ENCODE data around the gene LRP8.

Gene LRP8

GRCh38 chr1:53366901-53367502, 39.1 kb upstream of the LRP8 start:
- Mint-ChIP-seq H3K4me3 (peak overlapping the region; percentile 23), H3K27ac (no peak overlapping the region), H3K36me3 (no peaks in the 10 kb centered on the region), H3K27me3 (no peaks in the 10 kb centered on the region), H3K9me3 (ENCODE audit: low read depth) (no peaks in the 10 kb centered on the region), H3K4me1 (ENCODE audit: low read depth) (peaks cover 25% of the 10 kb centered on the region)

DNA sequence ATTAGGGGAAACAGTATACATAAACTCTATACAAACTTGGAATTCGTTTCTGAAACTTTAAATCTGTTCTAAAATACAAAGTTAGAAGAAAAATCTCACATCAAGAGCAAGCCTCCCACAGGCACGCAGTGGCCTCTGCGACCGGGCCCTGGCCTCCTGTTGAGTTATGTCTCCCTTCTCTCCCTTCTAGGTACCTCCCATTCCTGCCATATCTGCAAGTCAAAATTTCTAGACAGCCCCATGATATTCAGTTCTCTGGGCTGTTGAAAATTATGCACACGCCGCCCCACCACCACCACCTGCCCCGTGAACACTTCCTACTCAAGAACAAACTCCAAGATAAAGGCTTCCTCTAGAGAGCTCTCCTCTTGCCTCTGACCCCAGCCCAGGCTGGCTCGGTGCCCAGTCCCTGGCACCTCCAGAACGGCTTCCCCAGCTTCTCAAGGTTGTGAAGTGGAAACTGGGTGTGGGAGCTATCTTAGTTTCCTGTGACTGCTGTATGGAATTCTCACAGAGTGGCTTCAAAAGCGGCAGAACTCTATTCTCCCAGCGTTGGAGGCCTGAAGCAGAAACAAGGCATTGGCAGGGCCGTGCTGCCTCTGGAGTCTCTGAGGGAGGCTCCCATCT, 37.7 kb upstream of the LRP8 start:
- Mint-ChIP-seq H3K4me1 (ENCODE audit: low read depth) (peaks cover 25% of the 10 kb centered on the region), H3K9me3 (ENCODE audit: low read depth) (no peaks in the 10 kb centered on the region), H3K4me3 (no peak overlapping the region), H3K27ac (no peak overlapping the region), H3K36me3 (no peaks in the 10 kb centered on the region), H3K27me3 (no peaks in the 10 kb centered on the region)

DNA sequence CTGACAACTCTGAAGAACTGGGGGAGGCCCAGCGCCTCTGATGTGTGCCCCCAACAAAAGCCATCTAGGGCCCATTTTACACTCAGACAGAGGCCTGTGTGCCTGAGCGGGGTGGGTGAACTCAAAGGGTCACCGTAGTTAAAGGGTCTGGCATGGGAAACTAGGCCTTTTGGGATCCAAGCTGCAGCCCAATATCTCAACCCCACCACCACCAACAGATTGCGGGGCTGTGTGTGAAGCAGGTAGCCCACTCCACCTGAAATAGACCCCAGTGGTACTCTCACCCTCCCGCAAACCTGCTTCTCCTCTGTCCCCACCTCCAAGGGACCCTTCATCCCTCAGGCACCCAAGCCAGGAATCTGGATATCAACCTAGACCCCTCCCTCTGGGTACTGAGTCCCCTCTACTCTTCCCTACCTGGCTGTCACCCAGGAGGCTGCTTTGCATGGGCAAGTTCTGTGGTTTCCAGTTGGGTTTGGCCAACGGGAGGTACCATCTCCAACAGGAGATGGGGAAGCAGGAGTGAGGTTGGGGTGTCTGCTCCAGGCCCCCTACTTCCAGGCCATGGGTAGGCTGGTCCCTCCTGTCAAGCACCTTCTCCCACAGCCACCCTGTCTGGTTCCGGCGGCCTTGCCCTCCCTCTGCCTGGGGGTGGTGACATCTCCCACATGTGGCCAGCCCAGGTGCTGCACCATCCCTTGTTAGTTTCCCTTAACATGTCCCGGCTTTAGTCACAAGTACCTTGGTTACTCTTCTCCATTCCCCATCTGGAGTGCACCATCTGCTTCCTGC, 35.2 kb upstream of the LRP8 start:
- H3K9me3 Mint-ChIP-seq (ENCODE audit: low read depth): no peaks in the 10 kb centered on the region
- H3K36me3 Mint-ChIP-seq: peaks cover 3% of the 10 kb centered on the region
- H3K27ac Mint-ChIP-seq: no peak overlapping the region
- H3K27me3 Mint-ChIP-seq: no peaks in the 10 kb centered on the region
- peaks cover 16% of the 10 kb centered on the region for H3K4me1 Mint-ChIP-seq (ENCODE audit: low read depth)
- H3K4me3 Mint-ChIP-seq: no peak overlapping the region

DNA sequence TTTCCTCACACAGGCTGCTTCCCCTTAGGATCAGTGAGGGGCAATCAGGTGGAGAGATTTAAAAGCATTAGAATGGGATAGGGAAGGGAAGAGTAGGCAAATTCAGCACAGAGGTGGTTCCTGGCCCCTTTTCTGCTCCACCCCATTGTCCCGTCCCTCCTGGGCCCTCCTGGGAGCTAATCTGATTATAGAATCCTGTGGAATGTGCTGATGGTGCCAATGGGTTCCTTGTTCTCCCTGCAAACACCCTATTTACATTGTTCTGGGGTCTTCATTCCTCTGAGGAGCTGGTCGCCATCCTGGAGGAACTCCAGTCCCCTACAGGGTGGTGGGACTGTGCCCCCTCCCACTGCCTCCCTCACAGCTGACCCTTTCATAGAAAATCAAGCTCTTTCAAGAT, 34.4 kb upstream of the LRP8 start:
- Mint-ChIP-seq H3K4me3 (no peak overlapping the region), H3K27ac (no peak overlapping the region), H3K27me3 (no peaks in the 10 kb centered on the region), H3K9me3 (ENCODE audit: low read depth) (no peaks in the 10 kb centered on the region), H3K4me1 (ENCODE audit: low read depth) (peaks cover 10% of the 10 kb centered on the region), H3K36me3 (peaks cover 3% of the 10 kb centered on the region)

DNA sequence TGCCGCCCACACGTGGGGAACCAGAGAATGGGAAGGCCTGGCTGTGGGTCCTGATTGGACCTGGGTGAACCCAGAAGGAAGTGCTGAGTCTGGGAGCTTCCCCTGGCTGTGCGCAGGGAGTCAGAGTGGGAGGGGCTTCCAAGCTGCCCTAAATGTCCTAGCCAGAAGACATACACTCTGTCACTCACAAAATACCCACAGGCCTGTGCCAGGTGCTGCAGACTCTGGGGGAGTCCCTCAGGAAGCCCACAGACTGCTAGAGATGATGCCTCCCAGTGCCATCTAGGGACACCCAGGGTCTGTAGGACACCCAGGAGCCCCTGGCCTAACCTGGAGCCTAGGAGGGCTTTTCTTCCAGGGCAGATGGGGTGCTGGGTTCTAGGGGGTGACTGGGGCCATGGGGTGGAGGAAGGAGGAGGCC, 33.7 kb upstream of the LRP8 start:
- Mint-ChIP-seq H3K27me3 (no peaks in the 10 kb centered on the region), H3K4me3 (no peak overlapping the region), H3K36me3 (peaks cover 7% of the 10 kb centered on the region), H3K9me3 (ENCODE audit: low read depth) (peaks cover 5% of the 10 kb centered on the region), H3K4me1 (ENCODE audit: low read depth) (peaks cover 3% of the 10 kb centered on the region), H3K27ac (no peak overlapping the region)

GRCh38 chr1:53359934-53360276, 32.0 kb upstream of the LRP8 start:
- no peaks in the 10 kb centered on the region for H3K27me3 Mint-ChIP-seq
- H3K4me3 Mint-ChIP-seq: no peak overlapping the region
- H3K36me3 Mint-ChIP-seq: peaks cover 7% of the 10 kb centered on the region
- no peak overlapping the region for H3K27ac Mint-ChIP-seq
- H3K4me1 Mint-ChIP-seq (ENCODE audit: low read depth): no peaks in the 10 kb centered on the region
- peaks cover 5% of the 10 kb centered on the region for H3K9me3 Mint-ChIP-seq (ENCODE audit: low read depth)

- Mint-ChIP-seq H3K9me3 (ENCODE audit: low read depth) (peaks cover 5% of the 10 kb centered on the region), H3K4me3 (no peak overlapping the region), H3K4me1 (ENCODE audit: low read depth) (no peaks in the 10 kb centered on the region), H3K27ac (no peak overlapping the region), H3K27me3 (no peaks in the 10 kb centered on the region), H3K36me3 (peaks cover 7% of the 10 kb centered on the region)
Measured at GRCh38 chr1:53359225-53359933, 31.5 kb upstream of the LRP8 start.

DNA sequence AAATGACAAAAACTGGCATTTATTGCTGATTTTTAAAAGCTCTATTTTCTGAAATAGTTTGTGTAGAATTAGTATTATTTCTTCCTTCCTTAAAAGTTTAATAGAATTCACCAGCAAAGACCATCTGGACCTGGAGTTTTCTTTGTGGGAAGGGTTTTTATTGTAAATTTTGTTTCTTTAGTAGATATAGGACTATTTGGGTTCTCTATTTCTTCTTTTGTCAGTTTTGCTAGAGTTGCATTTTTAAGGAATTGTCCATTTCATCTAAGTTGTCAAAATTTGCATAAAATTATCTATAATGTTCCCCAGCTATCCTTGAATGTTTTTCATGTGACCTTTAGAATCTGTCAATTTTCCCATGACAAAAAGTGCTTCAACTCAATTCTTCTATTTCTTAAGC, 28.8 kb upstream of the LRP8 start:
- H3K9me3 Mint-ChIP-seq (ENCODE audit: low read depth): peaks cover 5% of the 10 kb centered on the region
- no peaks in the 10 kb centered on the region for H3K4me1 Mint-ChIP-seq (ENCODE audit: low read depth)
- no peak overlapping the region for H3K4me3 Mint-ChIP-seq
- H3K36me3 Mint-ChIP-seq: peaks cover 7% of the 10 kb centered on the region
- H3K27me3 Mint-ChIP-seq: no peaks in the 10 kb centered on the region
- H3K27ac Mint-ChIP-seq: no peak overlapping the region

GRCh38 chr1:53354119-53354518, 26.2 kb upstream of the LRP8 start:
- no peak overlapping the region for H3K4me3 Mint-ChIP-seq
- H3K27me3 Mint-ChIP-seq: no peaks in the 10 kb centered on the region

DNA sequence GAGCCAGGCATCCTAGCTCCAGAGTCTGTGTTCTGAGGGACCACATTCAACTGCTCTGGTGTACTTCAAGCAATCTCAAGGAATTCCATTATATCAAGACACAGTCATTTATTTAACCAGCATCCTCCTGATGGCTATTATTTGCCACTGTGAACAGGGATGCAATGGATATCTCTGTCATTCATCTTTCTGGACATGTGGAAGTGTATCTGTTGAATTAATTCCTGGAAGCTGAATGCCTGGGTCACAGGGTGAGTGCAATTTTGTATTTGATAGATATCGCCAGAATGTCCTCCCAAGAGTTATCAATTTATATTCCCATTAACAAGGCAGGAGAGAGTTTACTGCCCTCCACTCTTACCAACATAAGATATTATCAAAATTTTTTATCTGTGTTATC, 24.7 kb upstream of the LRP8 start:
- Mint-ChIP-seq H3K4me1 (ENCODE audit: low read depth) (no peaks in the 10 kb centered on the region), H3K9me3 (ENCODE audit: low read depth) (peaks cover 5% of the 10 kb centered on the region), H3K27ac (no peak overlapping the region), H3K27me3 (no peaks in the 10 kb centered on the region), H3K4me3 (no peak overlapping the region), H3K36me3 (peaks cover 4% of the 10 kb centered on the region)

More at GRCh38 chr1:53354119-53354518, 26.2 kb upstream of the LRP8 start:
- H3K4me1 Mint-ChIP-seq (ENCODE audit: low read depth): no peaks in the 10 kb centered on the region
- no peak overlapping the region for H3K27ac Mint-ChIP-seq
- H3K36me3 Mint-ChIP-seq: peaks cover 7% of the 10 kb centered on the region
- H3K9me3 Mint-ChIP-seq (ENCODE audit: low read depth): peaks cover 5% of the 10 kb centered on the region

DNA sequence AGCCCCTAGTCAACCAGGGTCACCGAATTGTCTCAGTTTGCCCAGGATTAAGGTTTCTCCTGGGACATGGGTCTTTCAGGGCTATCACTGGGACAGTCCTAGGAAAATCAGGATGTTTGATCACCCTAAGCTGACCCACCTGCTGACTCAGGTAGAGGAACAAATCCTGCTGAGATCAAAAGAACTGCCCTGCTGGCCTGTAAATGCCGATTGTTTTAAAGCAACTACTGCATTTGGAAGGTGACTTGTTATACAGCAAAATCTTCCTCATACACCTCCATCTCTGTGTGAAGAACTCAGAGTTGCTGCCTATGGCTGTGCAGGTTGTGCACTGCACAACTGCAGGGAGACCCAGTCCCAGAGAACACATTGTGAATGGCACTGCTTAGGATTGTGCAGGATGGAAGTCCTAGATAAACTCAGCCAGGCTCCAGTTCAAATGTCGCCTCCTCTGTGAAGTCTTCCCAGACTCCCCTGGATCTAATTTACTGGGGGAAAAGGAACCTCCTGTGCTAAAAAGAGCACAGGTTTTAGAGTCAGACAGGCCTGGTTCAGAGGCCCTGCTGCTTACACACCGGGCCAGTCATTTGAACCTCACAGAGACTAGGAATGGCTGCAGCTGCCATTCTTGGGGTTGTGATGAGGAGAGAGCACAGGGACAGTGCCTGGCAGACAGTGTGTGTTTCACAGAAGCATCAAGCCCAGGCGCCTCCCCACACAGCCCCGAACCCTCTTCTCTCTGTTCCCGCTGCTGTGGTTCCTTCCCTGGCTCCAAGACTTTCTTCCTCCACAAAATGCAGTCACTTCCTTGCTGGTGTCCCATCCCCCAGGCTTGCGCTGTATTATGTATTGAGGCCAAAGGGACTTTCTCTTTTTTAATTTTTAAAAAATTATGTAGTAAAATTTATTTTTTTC, 23.2 kb upstream of the LRP8 start:
- Mint-ChIP-seq H3K4me1 (ENCODE audit: low read depth) (no peaks in the 10 kb centered on the region), H3K27ac (no peak overlapping the region), H3K27me3 (no peaks in the 10 kb centered on the region), H3K4me3 (no peak overlapping the region), H3K9me3 (ENCODE audit: low read depth) (no peaks in the 10 kb centered on the region), H3K36me3 (no peaks in the 10 kb centered on the region)

- no peak overlapping the region for H3K27ac Mint-ChIP-seq
Measured at GRCh38 chr1:53349968-53350852, 22.3 kb upstream of the LRP8 start.

DNA sequence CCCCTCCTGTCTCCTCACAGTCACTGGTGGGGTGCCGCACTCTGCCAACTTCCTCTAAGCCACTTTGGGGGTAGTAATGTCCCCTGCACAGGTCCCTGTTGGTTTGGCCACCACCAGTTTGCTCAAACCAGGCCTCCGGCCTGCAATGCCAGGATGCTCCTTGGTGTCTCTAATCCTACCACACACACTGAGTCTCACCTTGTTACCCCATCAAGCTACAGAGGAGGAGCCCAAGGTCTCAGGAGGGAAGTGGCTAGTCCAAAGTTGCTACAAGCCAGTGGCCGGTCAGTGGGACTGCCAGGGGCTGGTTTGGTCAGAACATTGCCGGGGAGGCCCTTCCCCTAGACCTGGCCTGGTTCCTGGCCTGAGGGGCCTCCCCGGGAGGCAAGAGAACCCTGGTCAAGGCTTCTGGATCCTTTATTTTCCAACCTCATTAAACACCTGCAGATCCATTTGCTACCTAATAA, 21.5 kb upstream of the LRP8 start:
- H3K27me3 Mint-ChIP-seq: no peaks in the 10 kb centered on the region
- H3K9me3 Mint-ChIP-seq (ENCODE audit: low read depth): no peaks in the 10 kb centered on the region
- H3K36me3 Mint-ChIP-seq: no peaks in the 10 kb centered on the region
- H3K4me1 Mint-ChIP-seq (ENCODE audit: low read depth): no peaks in the 10 kb centered on the region
- no peak overlapping the region for H3K27ac Mint-ChIP-seq
- H3K4me3 Mint-ChIP-seq: no peak overlapping the region

More at GRCh38 chr1:53349968-53350852, 22.3 kb upstream of the LRP8 start:
- H3K36me3 Mint-ChIP-seq: no peaks in the 10 kb centered on the region
- H3K4me3 Mint-ChIP-seq: no peak overlapping the region
- no peaks in the 10 kb centered on the region for H3K27me3 Mint-ChIP-seq
- no peaks in the 10 kb centered on the region for H3K4me1 Mint-ChIP-seq (ENCODE audit: low read depth)
- no peaks in the 10 kb centered on the region for H3K9me3 Mint-ChIP-seq (ENCODE audit: low read depth)
